HUES48 (cell line): ENCODE data around the gene ATP10A.
"Not testable (repeated sequence)": the region's sequence is repeated elsewhere in the genome, so short reads cannot be mapped to it uniquely, and the experiment has no call there.

Source experiments
- H3K27ac ChIP-seq: one replicate; pipeline ENCODE4 v1.7.0; 2013; ENCODE audit warnings: low read depth, low read length, inconsistent platforms
- H3K27me3 ChIP-seq: 2 replicates; pipeline ENCODE4 v1.6.1; 2013; ENCODE audit warnings: mild to moderate bottlenecking, low read length; ENCODE audit not compliant: control insufficient read depth, insufficient read depth
- H3K36me3 ChIP-seq: 2 replicates; pipeline ENCODE4 v1.6.1; 2013; ENCODE audit warnings: low read length; ENCODE audit not compliant: control insufficient read depth, insufficient read depth
- H3K4me1 ChIP-seq: 2 replicates; pipeline ENCODE4 v1.6.1; 2013; ENCODE audit warnings: mild to moderate bottlenecking, low read length; ENCODE audit not compliant: control insufficient read depth, insufficient read depth
- H3K4me3 ChIP-seq: 2 replicates; pipeline ENCODE4 v1.5.1; 2013; ENCODE audit warnings: mild to moderate bottlenecking, low read depth, low read length
- H3K9ac ChIP-seq: 2 replicates; pipeline ENCODE4 v1.6.1; 2013; ENCODE audit warnings: mild to moderate bottlenecking, low read depth, low read length, moderate library complexity
- H3K9me3 ChIP-seq: 2 replicates; pipeline ENCODE4 v1.6.1; 2013; ENCODE audit warnings: low read length; ENCODE audit not compliant: control insufficient read depth, insufficient read depth

The ATP10A gene

GRCh38 chr15:25768271-25768670 is 94.9 kb downstream of the ATP10A start:
- H3K27me3 ChIP-seq, result no peaks in the 10 kb centered on the region
- no peaks in the 10 kb centered on the region for H3K4me1 ChIP-seq
- H3K9ac ChIP-seq, result no peak overlapping the region
- no peak overlapping the region for H3K27ac ChIP-seq
- no peaks in the 10 kb centered on the region for H3K36me3 ChIP-seq
- no peak overlapping the region for H3K4me3 ChIP-seq
- H3K9me3 ChIP-seq, result no peaks in the 10 kb centered on the region

- H3K4me1 ChIP-seq, result no peaks in the 10 kb centered on the region
- H3K4me3 ChIP-seq, result no peak overlapping the region
Observed at GRCh38 chr15:25767356-25768151, 95.6 kb downstream of the ATP10A start.

GRCh38 chr15:25766417-25766816 is 96.7 kb downstream of the ATP10A start:
- Histone ChIP-seq H3K27me3 (no peaks in the 10 kb centered on the region), H3K27ac (no peak overlapping the region), H3K4me3 (no peak overlapping the region), H3K9ac (no peak overlapping the region), H3K4me1 (no peaks in the 10 kb centered on the region), H3K9me3 (no peaks in the 10 kb centered on the region), H3K36me3 (no peaks in the 10 kb centered on the region)

More at GRCh38 chr15:25767356-25768151, 95.6 kb downstream of the ATP10A start:
- Histone ChIP-seq H3K9ac (no peak overlapping the region), H3K36me3 (no peaks in the 10 kb centered on the region), H3K27ac (no peak overlapping the region), H3K9me3 (no peaks in the 10 kb centered on the region), H3K27me3 (no peaks in the 10 kb centered on the region)

- Histone ChIP-seq H3K36me3 (no peaks in the 10 kb centered on the region), H3K9ac (no peak overlapping the region), H3K9me3 (no peaks in the 10 kb centered on the region), H3K4me1 (no peaks in the 10 kb centered on the region), H3K4me3 (no peak overlapping the region), H3K27me3 (no peaks in the 10 kb centered on the region), H3K27ac (no peak overlapping the region)
Observed at GRCh38 chr15:25764980-25765735, 98.0 kb downstream of the ATP10A start.

GRCh38 chr15:25763954-25764353 is 99.2 kb downstream of the ATP10A start:
- Histone ChIP-seq H3K27ac (no peak overlapping the region), H3K36me3 (no peaks in the 10 kb centered on the region), H3K27me3 (no peaks in the 10 kb centered on the region), H3K4me3 (no peak overlapping the region), H3K9ac (no peak overlapping the region), H3K4me1 (no peaks in the 10 kb centered on the region), H3K9me3 (no peaks in the 10 kb centered on the region)

GRCh38 chr15:25763331-25763751 is 99.8 kb downstream of the ATP10A start:
- Histone ChIP-seq H3K9me3 (no peaks in the 10 kb centered on the region), H3K27ac (no peak overlapping the region), H3K9ac (no peak overlapping the region), H3K27me3 (no peaks in the 10 kb centered on the region), H3K4me1 (no peaks in the 10 kb centered on the region), H3K36me3 (no peaks in the 10 kb centered on the region), H3K4me3 (no peak overlapping the region)

GRCh38 chr15:25761971-25762662 is 101.0 kb downstream of the ATP10A start:
- Histone ChIP-seq H3K4me3 (no peak overlapping the region), H3K27ac (no peak overlapping the region), H3K27me3 (no peaks in the 10 kb centered on the region), H3K36me3 (no peaks in the 10 kb centered on the region), H3K9ac (no peak overlapping the region), H3K9me3 (no peaks in the 10 kb centered on the region), H3K4me1 (no peaks in the 10 kb centered on the region)

- H3K4me3 ChIP-seq, result no peak overlapping the region
- no peak overlapping the region for H3K27ac ChIP-seq
- H3K9ac ChIP-seq, result no peak overlapping the region
- H3K4me1 ChIP-seq, result peaks cover 8% of the 10 kb centered on the region; the same call in 1 of the 2 replicates
- H3K27me3 ChIP-seq, result no peaks in the 10 kb centered on the region
- no peaks in the 10 kb centered on the region for H3K36me3 ChIP-seq
- no peaks in the 10 kb centered on the region for H3K9me3 ChIP-seq
Observed at GRCh38 chr15:25759421-25759820, 103.7 kb downstream of the ATP10A start.

- H3K4me1 ChIP-seq, H3K27ac ChIP-seq, H3K4me3 ChIP-seq, H3K27me3 ChIP-seq, H3K9ac ChIP-seq, H3K36me3 ChIP-seq, H3K9me3 ChIP-seq: not testable (repeated sequence)
Observed at GRCh38 chr15:25758612-25759011, 104.5 kb downstream of the ATP10A start.

- no peaks in the 10 kb centered on the region for H3K9me3 ChIP-seq
- H3K36me3 ChIP-seq, result no peaks in the 10 kb centered on the region
- H3K4me1 ChIP-seq, result no peaks in the 10 kb centered on the region
- no peak overlapping the region for H3K4me3 ChIP-seq
- no peaks in the 10 kb centered on the region for H3K27me3 ChIP-seq
- no peak overlapping the region for H3K9ac ChIP-seq
- H3K27ac ChIP-seq, result no peak overlapping the region
Observed at GRCh38 chr15:25743548-25744275, 119.4 kb downstream of the ATP10A start.
